Caco-2 (cell line): ENCODE data around the gene KIAA0825. TPM values are rescaled to one million over a fixed set of nuclear protein-coding genes. Genes with fewer than 3 reads are reported as not detected.

Experiments used
- BruUV-seq: library from RNA; stranded (reverse); fragments of 400-500 nt; replicated peaks from 2 replicates; lab custom pipeline; 2021; lab: Mats Ljungman, UMichigan
- CTCF ChIA-PET: fragments of 300-600 bp; sonication (Branson Sonifier 250); formaldehyde crosslinking; loops from one replicate; lab custom pipeline; 2022; ENCODE audit warnings: antibody characterized with exemption; lab: Charles Lee
- POLR2A ChIA-PET: fragments of 300-600 bp; sonication (Branson Sonifier 250); formaldehyde crosslinking; loops from one replicate; lab custom pipeline; 2022; ENCODE audit warnings: antibody characterized with exemption; lab: Charles Lee
- DNase-seq, 2 experiments: peaks; one replicate each; pipeline versions ENCODE4 v3.0.0 to v3.0.0-alpha.2; 2020 to 2022
- H3K27me3 ChIP-seq: replicated peaks from 2 replicates; pipeline ENCODE4 v1.6.0; 2011; ENCODE audit warnings: low read length; ENCODE audit not compliant: control insufficient read depth, insufficient read depth
- H3K36me3 ChIP-seq: 2 replicates; pipeline ENCODE4 v1.5.1; 2011; ENCODE audit warnings: low read length; ENCODE audit not compliant: control insufficient read depth, insufficient read depth
- H3K4me1 ChIP-seq: fragments of 250-450 bp; sonication (Bioruptor Pico); 2 replicates; pipeline ENCODE4 v1.5.1; 2020; ENCODE audit warnings: mild to moderate bottlenecking
- H3K4me3 ChIP-seq: 2 replicates; pipeline ENCODE4 v1.5.1; 2011; ENCODE audit warnings: low read depth, mild to moderate bottlenecking, control low read depth, low read length
- H3K9me3 ChIP-seq: fragments of 250-450 bp; sonication (Bioruptor Pico); 2 replicates; pipeline ENCODE4 v1.5.1; 2020; ENCODE audit warnings: mild to moderate bottlenecking, moderate library complexity
- H3K27ac Mint-ChIP-seq: one replicate; pipeline ENCODE4 v1.8.0; 2022; ENCODE audit warnings: mixed read lengths; ENCODE audit not compliant: unreplicated experiment
- H3K27me3 Mint-ChIP-seq: one replicate; pipeline ENCODE4 v1.8.0; 2022; ENCODE audit warnings: mixed read lengths; ENCODE audit not compliant: insufficient read depth, unreplicated experiment
- H3K36me3 Mint-ChIP-seq: one replicate; pipeline ENCODE4 v1.8.0; 2022; ENCODE audit warnings: mild to moderate bottlenecking, mixed read lengths; ENCODE audit not compliant: insufficient read depth, unreplicated experiment
- H3K4me1 Mint-ChIP-seq: one replicate; pipeline ENCODE4 v1.8.0; 2022; ENCODE audit warnings: low read depth, mixed read lengths; ENCODE audit not compliant: unreplicated experiment
- H3K4me3 Mint-ChIP-seq: one replicate; pipeline ENCODE4 v1.8.0; 2022; ENCODE audit warnings: mild to moderate bottlenecking, moderate library complexity, mixed read lengths; ENCODE audit not compliant: unreplicated experiment
- H3K9me3 Mint-ChIP-seq: one replicate; pipeline ENCODE4 v1.8.0; 2022; ENCODE audit warnings: mixed read lengths; ENCODE audit not compliant: unreplicated experiment
- intact Hi-C: fragments of 100-400 bp; cut with micrococcal nuclease; formaldehyde crosslinking; loops from one replicate; pipeline ENCODE4 v1.10.0; 2022; ENCODE audit not compliant: unreplicated experiment
- total RNA-seq: library from RNA; stranded (reverse); gene quantifications from 2 replicates; pipeline ENCODE4 v1.2.3, GENCODE V29; 2022
- TF ChIP-seq, protein P1 (sequence below), 2 experiments: fragments of 200-600 bp in 1 of 2; IDR thresholded peaks; 1 replicate in 1 of 2; 2 replicates in 1 of 2; pipeline versions ENCODE4 v1.5.1 to v1.8.0; 2011 to 2022; ENCODE audit warnings: antibody characterized with exemption in 1 of 2, control low read depth in 1 of 2, inconsistent platforms in 1 of 2, low read depth in 1 of 2, low read length in 1 of 2, mild to moderate bottlenecking in 1 of 2, moderate library complexity in 1 of 2; ENCODE audit not compliant: insufficient read depth in 1 of 2, severe bottlenecking in 1 of 2, unreplicated experiment in 1 of 2

KIAA0825 gene
- total RNA-seq, 1 experiment from 2014 or later: 0.50 TPM

- peaks cover 3% of the 10 kb centered on the region for H3K27me3 Mint-ChIP-seq
- DNase-seq: peak in 1 of 2 experiments; percentile 18
- TF ChIP-seq, protein P1, sequence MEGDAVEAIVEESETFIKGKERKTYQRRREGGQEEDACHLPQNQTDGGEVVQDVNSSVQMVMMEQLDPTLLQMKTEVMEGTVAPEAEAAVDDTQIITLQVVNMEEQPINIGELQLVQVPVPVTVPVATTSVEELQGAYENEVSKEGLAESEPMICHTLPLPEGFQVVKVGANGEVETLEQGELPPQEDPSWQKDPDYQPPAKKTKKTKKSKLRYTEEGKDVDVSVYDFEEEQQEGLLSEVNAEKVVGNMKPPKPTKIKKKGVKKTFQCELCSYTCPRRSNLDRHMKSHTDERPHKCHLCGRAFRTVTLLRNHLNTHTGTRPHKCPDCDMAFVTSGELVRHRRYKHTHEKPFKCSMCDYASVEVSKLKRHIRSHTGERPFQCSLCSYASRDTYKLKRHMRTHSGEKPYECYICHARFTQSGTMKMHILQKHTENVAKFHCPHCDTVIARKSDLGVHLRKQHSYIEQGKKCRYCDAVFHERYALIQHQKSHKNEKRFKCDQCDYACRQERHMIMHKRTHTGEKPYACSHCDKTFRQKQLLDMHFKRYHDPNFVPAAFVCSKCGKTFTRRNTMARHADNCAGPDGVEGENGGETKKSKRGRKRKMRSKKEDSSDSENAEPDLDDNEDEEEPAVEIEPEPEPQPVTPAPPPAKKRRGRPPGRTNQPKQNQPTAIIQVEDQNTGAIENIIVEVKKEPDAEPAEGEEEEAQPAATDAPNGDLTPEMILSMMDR (IDR thresholded peaks at IDR 0.05; ENCODE audit: insufficient read depth in 1 of 2, low read depth in 1 of 2, low read length in 1 of 2, severe bottlenecking in 1 of 2, unreplicated experiment in 1 of 2): peak; percentile 18 to 41
- ChIA-PET CTCF (no interaction called here), POLR2A (interaction anchor here (0.5 kb wide), 1 partner anchor 742 kb away, joined by 5 read pairs; no protein-coding TSS in a partner anchor)
- H3K27me3 ChIP-seq: no peaks in the 10 kb centered on the region
- no peaks in the 10 kb centered on the region for H3K36me3 Mint-ChIP-seq
- H3K4me3 ChIP-seq: no peak overlapping the region
- no peak overlapping the region for H3K27ac Mint-ChIP-seq
- H3K4me1 Mint-ChIP-seq: no peaks in the 10 kb centered on the region
- peaks cover 3% of the 10 kb centered on the region; the same call in 1 of the 2 replicates for H3K9me3 ChIP-seq
- H3K4me1 ChIP-seq: no peaks in the 10 kb centered on the region
- no peak overlapping the region for H3K4me3 Mint-ChIP-seq
- intact Hi-C loops: no loop called here
- no peaks in the 10 kb centered on the region for H3K36me3 ChIP-seq
- H3K9me3 Mint-ChIP-seq: peaks cover 27% of the 10 kb centered on the region
- BruUV-seq: no TSS peak
Observed at GRCh38 chr5:94326586-94326985, 291.8 kb downstream of the KIAA0825 start.

DNA sequence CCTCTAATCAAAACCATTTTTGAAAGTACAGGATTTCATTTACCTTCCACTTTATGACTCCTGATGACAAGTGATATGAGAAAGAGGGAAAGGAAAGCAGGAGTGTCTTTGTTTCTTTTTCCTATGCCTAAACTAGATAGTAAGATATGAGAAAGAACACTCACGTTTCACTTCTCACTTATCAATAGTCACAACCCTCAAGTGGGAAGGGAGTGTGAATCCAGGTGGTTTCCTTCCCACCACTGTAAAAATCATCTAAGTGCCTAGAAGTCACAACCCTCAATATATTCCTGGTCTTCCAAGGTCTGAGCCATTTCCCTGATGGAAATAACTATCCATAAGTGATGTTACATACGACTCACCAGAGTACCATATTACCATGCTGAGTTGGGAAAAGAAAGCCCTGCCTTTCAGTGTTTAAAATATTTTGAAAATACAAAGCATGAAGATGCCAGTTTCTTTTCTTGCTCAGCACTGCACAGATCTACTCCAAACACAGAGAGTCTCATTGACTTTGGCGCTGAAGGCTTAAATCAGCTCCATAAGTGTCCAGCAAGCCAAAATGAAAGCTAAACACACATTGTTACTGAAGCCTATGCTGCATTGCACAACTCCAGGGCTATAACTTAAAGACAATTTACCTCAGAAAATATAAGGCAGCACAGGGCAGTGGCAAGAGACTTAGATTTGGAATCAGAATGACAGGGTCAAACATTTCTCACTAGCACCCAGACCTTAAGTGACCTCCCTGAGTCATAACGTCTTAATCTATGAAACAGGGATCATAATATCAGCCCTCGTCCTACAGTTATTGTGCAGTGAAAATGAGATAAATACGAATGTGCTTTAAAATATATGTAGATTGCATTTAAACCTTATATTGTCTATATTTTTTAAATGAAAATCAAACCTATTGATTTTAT, 301.2 kb downstream of the KIAA0825 start:
- Histone ChIP-seq H3K27me3 (no peaks in the 10 kb centered on the region), H3K9me3 (no peaks in the 10 kb centered on the region), H3K4me1 (no peaks in the 10 kb centered on the region), H3K4me3 (no peak overlapping the region), H3K36me3 (no peaks in the 10 kb centered on the region)
- TF ChIP-seq, protein P1 (IDR thresholded peaks at IDR 0.05; ENCODE audit: insufficient read depth in 1 of 2, low read depth in 1 of 2, low read length in 1 of 2, severe bottlenecking in 1 of 2, unreplicated experiment in 1 of 2): no peak
- H3K27me3 Mint-ChIP-seq: peaks cover 2% of the 10 kb centered on the region
- intact Hi-C loops: loop anchor here (10.0 kb wide), 2 partner anchors 122 to 732 kb away; partner anchors contain the start of genes NR2F1 and NR2F1-AS1
- no peak overlapping the region for H3K4me3 Mint-ChIP-seq
- ChIA-PET POLR2A (no interaction called here), CTCF (no interaction called here)
- H3K9me3 Mint-ChIP-seq: no peaks in the 10 kb centered on the region
- BruUV-seq: no TSS peak
- H3K4me1 Mint-ChIP-seq: peaks cover 5% of the 10 kb centered on the region
- H3K27ac Mint-ChIP-seq: no peak overlapping the region
- no peak for DNase-seq
- H3K36me3 Mint-ChIP-seq: no peaks in the 10 kb centered on the region

- Mint-ChIP-seq H3K4me1 (peaks cover 12% of the 10 kb centered on the region), H3K27ac (no peak overlapping the region), H3K4me3 (no peak overlapping the region), H3K27me3 (no peaks in the 10 kb centered on the region), H3K9me3 (no peaks in the 10 kb centered on the region), H3K36me3 (no peaks in the 10 kb centered on the region)
- no peaks in the 10 kb centered on the region for H3K9me3 ChIP-seq
- TF ChIP-seq, protein P1 (IDR thresholded peaks at IDR 0.05; ENCODE audit: insufficient read depth in 1 of 2, low read depth in 1 of 2, low read length in 1 of 2, severe bottlenecking in 1 of 2, unreplicated experiment in 1 of 2): no peak
- no peak for DNase-seq
- BruUV-seq: no TSS peak
- POLR2A ChIA-PET: no interaction called here
- H3K36me3 ChIP-seq: no peaks in the 10 kb centered on the region
- intact Hi-C loops: loop anchor here (5.0 to 10.0 kb wide), 3 partner anchors 120 to 730 kb away; partner anchors contain the start of genes NR2F1 and NR2F1-AS1
- H3K27me3 ChIP-seq: no peaks in the 10 kb centered on the region
- H3K4me1 ChIP-seq: no peaks in the 10 kb centered on the region; the same call in 1 of the 2 replicates
- CTCF ChIA-PET: interaction anchor here (0.6 kb wide), 1 partner anchor 155 kb away, joined by 3 read pairs; no protein-coding TSS in a partner anchor
- H3K4me3 ChIP-seq: no peak overlapping the region
Observed at GRCh38 chr5:94314460-94315131, 303.8 kb downstream of the KIAA0825 start.
